MM.1S (cell line): ENCODE measurements around the gene TM4SF18.
A peak's percentile ranks its signal among the peaks of the same experiment; 100 is the strongest.

ENCODE experiments used
- DNase-seq: peaks from one replicate; pipeline ENCODE4 v3.0.0-alpha.2; 2015
- H2AFZ ChIP-seq: fragments of 300-600 bp; sonication (generic); 2 replicates; pipeline ENCODE4 v1.6.0; 2016; ENCODE audit warnings: antibody characterized with exemption, low read length
- H3F3A ChIP-seq: fragments of 300-600 bp; sonication (generic); 2 replicates; pipeline ENCODE4 v1.6.1; 2016; ENCODE audit warnings: mild to moderate bottlenecking, antibody characterized with exemption, low read length, moderate library complexity, mixed read lengths; ENCODE audit not compliant: insufficient read depth
- H3K27ac ChIP-seq: fragments of 300-600 bp; sonication (generic); 2 replicates; pipeline ENCODE4 v1.5.1; 2016; ENCODE audit warnings: mild to moderate bottlenecking, low read length
- H3K27me3 ChIP-seq: fragments of 300-600 bp; sonication (generic); replicated peaks from 2 replicates; pipeline ENCODE4 v1.6.0; 2016; ENCODE audit warnings: low read length; ENCODE audit not compliant: insufficient read depth
- H3K36me3 ChIP-seq: fragments of 300-600 bp; sonication (generic); replicated peaks from 2 replicates; pipeline ENCODE4 v1.6.1; 2016; ENCODE audit warnings: mild to moderate bottlenecking, low read length, mixed read lengths; ENCODE audit not compliant: insufficient read depth
- H3K4me1 ChIP-seq: fragments of 300-600 bp; sonication (generic); 2 replicates; pipeline ENCODE4 v1.6.1; 2016; ENCODE audit warnings: low read length, mixed read lengths
- H3K4me2 ChIP-seq: fragments of 300-600 bp; sonication (generic); 2 replicates; pipeline ENCODE4 v1.6.0; 2016; ENCODE audit warnings: low read depth, low read length
- H3K4me3 ChIP-seq: fragments of 300-600 bp; sonication (generic); 2 replicates; pipeline ENCODE4 v1.5.1; 2016; ENCODE audit warnings: low read length, mixed read lengths
- H3K79me2 ChIP-seq: fragments of 300-600 bp; sonication (generic); 2 replicates; pipeline ENCODE4 v1.6.1; 2016; ENCODE audit warnings: mixed run types, low read length, mixed read lengths
- H3K9ac ChIP-seq: fragments of 300-600 bp; sonication (generic); 2 replicates; pipeline ENCODE4 v1.6.1; 2016; ENCODE audit warnings: low read length, mixed read lengths
- H3K9me2 ChIP-seq: fragments of 300-600 bp; sonication (generic); replicated peaks from 2 replicates; pipeline ENCODE4 v1.6.1; 2016; ENCODE audit warnings: mild to moderate bottlenecking, low read length, mixed read lengths; ENCODE audit not compliant: insufficient read depth
- H3K9me3 ChIP-seq: fragments of 300-600 bp; sonication (generic); replicated peaks from 2 replicates; pipeline ENCODE4 v1.6.1; 2016; ENCODE audit warnings: mild to moderate bottlenecking, low read length, mixed read lengths; ENCODE audit not compliant: insufficient read depth
- H4K20me1 ChIP-seq: fragments of 300-600 bp; sonication (generic); 2 replicates; pipeline ENCODE4 v1.6.1; 2016; ENCODE audit warnings: mild to moderate bottlenecking, low read length, moderate library complexity, mixed read lengths; ENCODE audit not compliant: insufficient read depth
- CTCF ChIP-seq: fragments of 300-600 bp; sonication (generic); IDR thresholded peaks from 2 replicates; pipeline ENCODE4 v1.5.1; 2016; ENCODE audit warnings: antibody characterized with exemption, low read length, mixed read lengths
- EZH2 ChIP-seq: fragments of 300-600 bp; sonication (generic); optimal IDR thresholded peaks from 2 replicates; pipeline ENCODE3; 2017; ENCODE audit warnings: low read depth, mild to moderate bottlenecking, antibody characterized with exemption, low read length, mixed read lengths
- EZH2phosphoT487 ChIP-seq: fragments of 300-600 bp; sonication (generic); IDR thresholded peaks from 2 replicates; pipeline ENCODE4 v1.6.1; 2018; ENCODE audit warnings: antibody characterized with exemption, low read length

Gene TM4SF18

DNA sequence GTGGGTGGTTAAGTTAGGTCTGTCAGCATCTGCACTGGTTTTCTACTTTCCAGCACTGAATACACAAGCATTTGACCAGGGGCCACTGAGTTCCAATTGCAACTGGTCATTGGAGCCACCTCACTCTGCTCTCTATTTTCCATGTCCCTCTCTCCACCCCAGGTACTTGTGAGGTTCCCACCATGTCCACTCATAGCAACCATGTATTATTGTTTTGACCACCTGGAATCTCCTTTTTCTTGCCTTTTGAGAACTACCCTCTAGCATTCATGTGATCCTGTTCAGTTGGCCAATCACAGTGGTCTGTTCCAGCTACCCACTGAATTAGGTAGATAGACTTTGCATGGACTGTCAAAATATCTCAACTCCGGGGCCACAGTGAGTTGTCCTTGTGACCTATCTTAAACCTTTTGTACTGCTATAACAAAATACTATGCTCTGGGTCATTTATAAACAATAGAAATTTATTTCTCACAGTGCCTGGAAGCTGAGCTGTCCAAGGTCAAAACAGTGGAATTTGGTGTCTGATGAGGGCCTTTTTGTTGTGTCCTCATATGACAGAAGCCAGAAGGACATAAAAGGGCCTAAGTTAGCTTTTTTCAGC, 20.2 kb upstream of the TM4SF18 start:
- no peak for TF ChIP-seq CTCF
- TF ChIP-seq EZH2, result no peak
- TF ChIP-seq EZH2phosphoT487, result no peak
- no peak for DNase-seq
- Histone ChIP-seq H3K9me2 (no peaks in the 10 kb centered on the region), H3K4me1 (no peaks in the 10 kb centered on the region), H3F3A (no peaks in the 10 kb centered on the region), H3K4me3 (no peak overlapping the region), H2AFZ (no peak overlapping the region), H3K27me3 (no peaks in the 10 kb centered on the region), H3K9me3 (no peaks in the 10 kb centered on the region), H4K20me1 (no peaks in the 10 kb centered on the region), H3K27ac (no peak overlapping the region), H3K79me2 (no peaks in the 10 kb centered on the region), H3K36me3 (no peaks in the 10 kb centered on the region), H3K9ac (no peak overlapping the region), H3K4me2 (no peak overlapping the region)

DNA sequence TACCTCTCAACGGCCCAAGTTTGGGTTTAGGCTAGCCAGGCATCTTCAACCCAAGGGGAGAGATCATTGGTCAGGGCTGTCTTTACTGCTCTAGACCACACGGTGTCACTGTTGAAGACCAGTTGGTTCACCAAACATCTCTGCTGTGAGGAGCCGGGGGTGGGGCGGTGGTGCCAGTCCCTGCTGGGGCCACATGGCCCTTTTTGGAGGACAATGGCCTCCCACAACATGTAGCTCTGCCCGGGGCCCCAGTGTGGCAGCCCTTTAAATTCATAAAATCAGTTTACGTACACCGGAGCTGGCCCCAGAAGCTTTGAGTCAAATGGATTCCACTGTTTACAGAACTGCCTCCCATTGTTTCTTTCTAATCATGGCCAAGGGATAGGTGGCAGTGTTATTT, 19.1 kb upstream of the TM4SF18 start:
- Histone ChIP-seq H3F3A (no peaks in the 10 kb centered on the region), H3K9me3 (no peaks in the 10 kb centered on the region), H3K27me3 (no peaks in the 10 kb centered on the region), H3K4me3 (no peak overlapping the region), H3K4me1 (no peaks in the 10 kb centered on the region), H3K9ac (no peak overlapping the region), H3K4me2 (no peak overlapping the region), H2AFZ (no peak overlapping the region), H3K36me3 (no peaks in the 10 kb centered on the region), H3K27ac (no peak overlapping the region), H4K20me1 (no peaks in the 10 kb centered on the region), H3K9me2 (no peaks in the 10 kb centered on the region), H3K79me2 (no peaks in the 10 kb centered on the region)
- TF ChIP-seq EZH2 (no peak), CTCF (peak; percentile 76)
- peak; percentile 56 for DNase-seq

GRCh38 chr3:149343951-149344350, 10.5 kb upstream of the TM4SF18 start:
- TF ChIP-seq EZH2 (no peak), EZH2phosphoT487 (no peak), CTCF (peak; percentile 29; the same call in 1 of the 2 replicates)
- Histone ChIP-seq H2AFZ (no peak overlapping the region), H3K4me2 (no peak overlapping the region), H3K36me3 (no peaks in the 10 kb centered on the region), H3K27ac (no peak overlapping the region), H3K9me2 (no peaks in the 10 kb centered on the region), H3F3A (no peaks in the 10 kb centered on the region), H3K79me2 (no peaks in the 10 kb centered on the region), H3K4me3 (no peak overlapping the region), H3K27me3 (no peaks in the 10 kb centered on the region), H3K9me3 (no peaks in the 10 kb centered on the region), H3K9ac (no peak overlapping the region), H4K20me1 (no peaks in the 10 kb centered on the region), H3K4me1 (no peaks in the 10 kb centered on the region)
- DNase-seq, result peak; percentile 21
